H1 (cell line): ENCODE results near the gene TTC29. TPM values are rescaled to one million over a fixed set of nuclear protein-coding genes. Genes with fewer than 3 reads are reported as not detected.

Experiments
- CEBPB ChIP-seq: IDR thresholded peaks from 2 replicates; pipeline ENCODE4 v1.6.1; 2012; ENCODE audit warnings: low read depth, low read length
- EGR1 ChIP-seq: IDR thresholded peaks from 2 replicates; pipeline ENCODE4 v1.6.1; 2011; ENCODE audit warnings: low read depth, low read length, borderline replicate concordance
- EZH2 ChIP-seq: fragments of 200-600 bp; sonication (generic); IDR thresholded peaks from 2 replicates; pipeline ENCODE4 v1.7.1; 2012; ENCODE audit warnings: low read depth, mild to moderate bottlenecking, moderate library complexity, low read length, inconsistent platforms; ENCODE audit not compliant: severe bottlenecking
- HDAC6 ChIP-seq: IDR thresholded peaks from one replicate; pipeline ENCODE4 v1.7.1; 2012; ENCODE audit warnings: low read depth, mild to moderate bottlenecking, inconsistent platforms, low read length, moderate library complexity
- NRF1 ChIP-seq: IDR thresholded peaks from 2 replicates; pipeline ENCODE4 v1.6.1; 2011; ENCODE audit warnings: mild to moderate bottlenecking, low read depth, low read length, improper control_type of control experiment
- RNF2 ChIP-seq: fragments of 200-900, 300-1000 bp; sonication (generic); IDR thresholded peaks from 2 replicates; pipeline ENCODE4 v1.7.1; 2016; ENCODE audit warnings: borderline replicate concordance, low read depth, mild to moderate bottlenecking, antibody characterized with exemption, low read length; ENCODE audit not compliant: poor library complexity, severe bottlenecking; ENCODE audit errors: missing control alignments
- SIN3A ChIP-seq, 2 experiments: IDR thresholded peaks in 1 of 2; conservative IDR thresholded peaks in 1 of 2; 2 replicates each; pipeline ENCODE4 v1.6.1; 2011 to 2012; ENCODE audit warnings: low read length in 2 of 2, improper control_type of control experiment in 1 of 2, low read depth in 1 of 2, mild to moderate bottlenecking in 1 of 2
- ZNF274 ChIP-seq: IDR thresholded peaks from 2 replicates; pipeline ENCODE4 v1.7.0; 2012; ENCODE audit warnings: low read length, borderline replicate concordance; ENCODE audit errors: extremely low read depth
- polyA plus RNA-seq, 7 experiments: library from polyadenylated mRNA; depleted of rRNA in 3 of 7; stranded (reverse) in 5 of 7; unstranded in 2 of 7; fragments of >200 nt in 5 of 7; fragments of 200-250 nt in 2 of 7; gene quantifications; 1 replicate in 5 of 7; 2 replicates in 1 of 7; 4 replicates in 1 of 7; pipeline versions ENCODE4 v1.2.1 to v1.2.3, GENCODE V29; 2011 to 2013; ENCODE audit warnings: missing spikeins in 2 of 7, mixed read lengths in 2 of 7
- total RNA-seq: library from RNA; stranded (reverse); fragmentation: NEBNext Ultra II Directional; extraction: Animal tissue kit (Norgen Biotek cat#: 25700); gene quantifications from 2 replicates; pipeline ENCODE4 v1.2.1, GENCODE V29; 2021
- TF ChIP-seq, protein P1 (sequence below): fragments of 300-600 bp; sonication (generic); IDR thresholded peaks from 2 replicates; pipeline ENCODE4 v1.7.1; 2012; ENCODE audit warnings: low read length, moderate library complexity, mild to moderate bottlenecking, inconsistent platforms; ENCODE audit not compliant: insufficient replicate concordance

TTC29 gene
- total and polyA plus RNA-seq, 2 of the 8 experiments (the other 6 are each of a cell fraction or from before 2014, with no cell fraction given), result 0.28 TPM; not detected in 1

GRCh38 chr4:146834263-146835034 lies 111.2 kb downstream of the TTC29 start (continued):
- TF ChIP-seq, protein P1, sequence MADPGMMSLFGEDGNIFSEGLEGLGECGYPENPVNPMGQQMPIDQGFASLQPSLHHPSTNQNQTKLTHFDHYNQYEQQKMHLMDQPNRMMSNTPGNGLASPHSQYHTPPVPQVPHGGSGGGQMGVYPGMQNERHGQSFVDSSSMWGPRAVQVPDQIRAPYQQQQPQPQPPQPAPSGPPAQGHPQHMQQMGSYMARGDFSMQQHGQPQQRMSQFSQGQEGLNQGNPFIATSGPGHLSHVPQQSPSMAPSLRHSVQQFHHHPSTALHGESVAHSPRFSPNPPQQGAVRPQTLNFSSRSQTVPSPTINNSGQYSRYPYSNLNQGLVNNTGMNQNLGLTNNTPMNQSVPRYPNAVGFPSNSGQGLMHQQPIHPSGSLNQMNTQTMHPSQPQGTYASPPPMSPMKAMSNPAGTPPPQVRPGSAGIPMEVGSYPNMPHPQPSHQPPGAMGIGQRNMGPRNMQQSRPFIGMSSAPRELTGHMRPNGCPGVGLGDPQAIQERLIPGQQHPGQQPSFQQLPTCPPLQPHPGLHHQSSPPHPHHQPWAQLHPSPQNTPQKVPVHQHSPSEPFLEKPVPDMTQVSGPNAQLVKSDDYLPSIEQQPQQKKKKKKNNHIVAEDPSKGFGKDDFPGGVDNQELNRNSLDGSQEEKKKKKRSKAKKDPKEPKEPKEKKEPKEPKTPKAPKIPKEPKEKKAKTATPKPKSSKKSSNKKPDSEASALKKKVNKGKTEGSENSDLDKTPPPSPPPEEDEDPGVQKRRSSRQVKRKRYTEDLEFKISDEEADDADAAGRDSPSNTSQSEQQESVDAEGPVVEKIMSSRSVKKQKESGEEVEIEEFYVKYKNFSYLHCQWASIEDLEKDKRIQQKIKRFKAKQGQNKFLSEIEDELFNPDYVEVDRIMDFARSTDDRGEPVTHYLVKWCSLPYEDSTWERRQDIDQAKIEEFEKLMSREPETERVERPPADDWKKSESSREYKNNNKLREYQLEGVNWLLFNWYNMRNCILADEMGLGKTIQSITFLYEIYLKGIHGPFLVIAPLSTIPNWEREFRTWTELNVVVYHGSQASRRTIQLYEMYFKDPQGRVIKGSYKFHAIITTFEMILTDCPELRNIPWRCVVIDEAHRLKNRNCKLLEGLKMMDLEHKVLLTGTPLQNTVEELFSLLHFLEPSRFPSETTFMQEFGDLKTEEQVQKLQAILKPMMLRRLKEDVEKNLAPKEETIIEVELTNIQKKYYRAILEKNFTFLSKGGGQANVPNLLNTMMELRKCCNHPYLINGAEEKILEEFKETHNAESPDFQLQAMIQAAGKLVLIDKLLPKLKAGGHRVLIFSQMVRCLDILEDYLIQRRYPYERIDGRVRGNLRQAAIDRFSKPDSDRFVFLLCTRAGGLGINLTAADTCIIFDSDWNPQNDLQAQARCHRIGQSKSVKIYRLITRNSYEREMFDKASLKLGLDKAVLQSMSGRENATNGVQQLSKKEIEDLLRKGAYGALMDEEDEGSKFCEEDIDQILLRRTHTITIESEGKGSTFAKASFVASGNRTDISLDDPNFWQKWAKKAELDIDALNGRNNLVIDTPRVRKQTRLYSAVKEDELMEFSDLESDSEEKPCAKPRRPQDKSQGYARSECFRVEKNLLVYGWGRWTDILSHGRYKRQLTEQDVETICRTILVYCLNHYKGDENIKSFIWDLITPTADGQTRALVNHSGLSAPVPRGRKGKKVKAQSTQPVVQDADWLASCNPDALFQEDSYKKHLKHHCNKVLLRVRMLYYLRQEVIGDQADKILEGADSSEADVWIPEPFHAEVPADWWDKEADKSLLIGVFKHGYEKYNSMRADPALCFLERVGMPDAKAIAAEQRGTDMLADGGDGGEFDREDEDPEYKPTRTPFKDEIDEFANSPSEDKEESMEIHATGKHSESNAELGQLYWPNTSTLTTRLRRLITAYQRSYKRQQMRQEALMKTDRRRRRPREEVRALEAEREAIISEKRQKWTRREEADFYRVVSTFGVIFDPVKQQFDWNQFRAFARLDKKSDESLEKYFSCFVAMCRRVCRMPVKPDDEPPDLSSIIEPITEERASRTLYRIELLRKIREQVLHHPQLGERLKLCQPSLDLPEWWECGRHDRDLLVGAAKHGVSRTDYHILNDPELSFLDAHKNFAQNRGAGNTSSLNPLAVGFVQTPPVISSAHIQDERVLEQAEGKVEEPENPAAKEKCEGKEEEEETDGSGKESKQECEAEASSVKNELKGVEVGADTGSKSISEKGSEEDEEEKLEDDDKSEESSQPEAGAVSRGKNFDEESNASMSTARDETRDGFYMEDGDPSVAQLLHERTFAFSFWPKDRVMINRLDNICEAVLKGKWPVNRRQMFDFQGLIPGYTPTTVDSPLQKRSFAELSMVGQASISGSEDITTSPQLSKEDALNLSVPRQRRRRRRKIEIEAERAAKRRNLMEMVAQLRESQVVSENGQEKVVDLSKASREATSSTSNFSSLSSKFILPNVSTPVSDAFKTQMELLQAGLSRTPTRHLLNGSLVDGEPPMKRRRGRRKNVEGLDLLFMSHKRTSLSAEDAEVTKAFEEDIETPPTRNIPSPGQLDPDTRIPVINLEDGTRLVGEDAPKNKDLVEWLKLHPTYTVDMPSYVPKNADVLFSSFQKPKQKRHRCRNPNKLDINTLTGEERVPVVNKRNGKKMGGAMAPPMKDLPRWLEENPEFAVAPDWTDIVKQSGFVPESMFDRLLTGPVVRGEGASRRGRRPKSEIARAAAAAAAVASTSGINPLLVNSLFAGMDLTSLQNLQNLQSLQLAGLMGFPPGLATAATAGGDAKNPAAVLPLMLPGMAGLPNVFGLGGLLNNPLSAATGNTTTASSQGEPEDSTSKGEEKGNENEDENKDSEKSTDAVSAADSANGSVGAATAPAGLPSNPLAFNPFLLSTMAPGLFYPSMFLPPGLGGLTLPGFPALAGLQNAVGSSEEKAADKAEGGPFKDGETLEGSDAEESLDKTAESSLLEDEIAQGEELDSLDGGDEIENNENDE, result no peak
- TF ChIP-seq EZH2 (no peak), EGR1 (no peak), SIN3A (conservative IDR thresholded peaks at IDR 0.05 in 1 of 2, IDR thresholded peaks at IDR 0.05 in 1 of 2; ENCODE audit: low read depth in 1 of 2, low read length in 2 of 2) (no peak), NRF1 (no peak), HDAC6 (no peak), ZNF274 (no peak), RNF2 (no peak), CEBPB (no peak)
